H9 (cell line): ENCODE data around the gene CEP152. TPM values are rescaled to one million over a fixed set of nuclear protein-coding genes. Genes with fewer than 3 reads are reported as not detected.
A peak's percentile ranks its signal among the peaks of the same experiment; 100 is the strongest.

Experiments used
- DNase-seq: peaks from one replicate; pipeline ENCODE4 v3.0.0-alpha.2; 2017
- H2AFZ ChIP-seq: one replicate; pipeline ENCODE4 v1.6.1; 2013; ENCODE audit warnings: mild to moderate bottlenecking, low read length, control low read depth, moderate library complexity
- H2AK5ac ChIP-seq: 2 replicates; pipeline ENCODE4 v1.6.1; 2013; ENCODE audit warnings: low read length, control low read depth, mixed read lengths; ENCODE audit not compliant: insufficient read length
- H2BK120ac ChIP-seq: one replicate; pipeline ENCODE4 v1.6.1; 2013; ENCODE audit warnings: low read depth, mild to moderate bottlenecking, low read length, control low read depth, inconsistent platforms; ENCODE audit not compliant: poor library complexity, severe bottlenecking
- H2BK12ac ChIP-seq: 2 replicates; pipeline ENCODE4 v1.6.1; 2013; ENCODE audit warnings: low read length, control low read depth, mixed read lengths, low read depth; ENCODE audit not compliant: insufficient read length
- H2BK15ac ChIP-seq: 2 replicates; pipeline ENCODE4 v1.6.1; 2013; ENCODE audit warnings: low read depth, low read length, control low read depth
- H2BK20ac ChIP-seq: one replicate; pipeline ENCODE4 v1.6.1; 2013; ENCODE audit warnings: low read depth, mild to moderate bottlenecking, low read length, control low read depth, inconsistent platforms; ENCODE audit not compliant: poor library complexity, severe bottlenecking
- H2BK5ac ChIP-seq: 2 replicates; pipeline ENCODE4 v1.6.1; 2013; ENCODE audit warnings: low read length, control low read depth, mixed read lengths; ENCODE audit not compliant: insufficient read length
- H3K14ac ChIP-seq: 2 replicates; pipeline ENCODE4 v1.6.1; 2013; ENCODE audit warnings: low read length, control low read depth; ENCODE audit not compliant: insufficient read depth
- H3K18ac ChIP-seq: 2 replicates; pipeline ENCODE4 v1.6.1; 2013; ENCODE audit warnings: low read depth, mild to moderate bottlenecking, mixed read lengths, low read length, control low read depth; ENCODE audit not compliant: insufficient read length
- H3K23ac ChIP-seq: 2 replicates; pipeline ENCODE4 v1.6.1; 2013; ENCODE audit warnings: low read length, control low read depth, mixed read lengths, low read depth; ENCODE audit not compliant: insufficient read length
- H3K23me2 ChIP-seq: 2 replicates; pipeline ENCODE4 v1.6.1; 2013; ENCODE audit warnings: low read depth, mild to moderate bottlenecking, mixed read lengths, low read length, control low read depth; ENCODE audit not compliant: insufficient read length, poor library complexity, severe bottlenecking
- H3K27ac ChIP-seq: 2 replicates; pipeline ENCODE4 v1.5.1; 2013; ENCODE audit warnings: low read length, control low read depth, mixed read lengths, low read depth; ENCODE audit not compliant: insufficient read length
- H3K27me3 ChIP-seq: 2 replicates; pipeline ENCODE4 v1.6.1; 2013; ENCODE audit warnings: low read length, control low read depth, inconsistent platforms; ENCODE audit not compliant: insufficient read depth
- H3K4ac ChIP-seq: 2 replicates; pipeline ENCODE4 v1.6.1; 2013; ENCODE audit warnings: low read depth, mild to moderate bottlenecking, control low read depth, inconsistent platforms, low read length, moderate library complexity
- H3K4me1 ChIP-seq: 2 replicates; pipeline ENCODE4 v1.6.1; 2013; ENCODE audit warnings: low read length, control low read depth, inconsistent platforms; ENCODE audit not compliant: insufficient read depth
- H3K4me2 ChIP-seq: 2 replicates; pipeline ENCODE4 v1.6.1; 2013; ENCODE audit warnings: low read length, control low read depth, mixed read lengths; ENCODE audit not compliant: insufficient read length, insufficient read depth
- H3K56ac ChIP-seq: 2 replicates; pipeline ENCODE4 v1.6.1; 2013; ENCODE audit warnings: low read depth, mild to moderate bottlenecking, mixed read lengths, low read length, control low read depth; ENCODE audit not compliant: insufficient read length
- H3K79me1 ChIP-seq: 2 replicates; pipeline ENCODE4 v1.6.1; 2013; ENCODE audit warnings: low read depth, mild to moderate bottlenecking, moderate library complexity, low read length, control low read depth, inconsistent platforms; ENCODE audit not compliant: insufficient read depth, poor library complexity, severe bottlenecking
- H3K79me2 ChIP-seq: 2 replicates; pipeline ENCODE4 v1.6.1; 2013; ENCODE audit warnings: low read length, control low read depth, inconsistent platforms; ENCODE audit not compliant: insufficient read depth
- H3K9ac ChIP-seq: 2 replicates; pipeline ENCODE4 v1.6.1; 2013; ENCODE audit warnings: low read length, control low read depth, mixed read lengths; ENCODE audit not compliant: insufficient read length; ENCODE audit errors: extremely low read depth
- H3K9me3 ChIP-seq: one replicate; pipeline ENCODE4 v1.6.1; 2013; ENCODE audit warnings: low read depth, low read length, inconsistent platforms; ENCODE audit not compliant: control insufficient read depth
- H3T11ph ChIP-seq: one replicate; pipeline ENCODE4 v1.6.1; 2013; ENCODE audit warnings: mild to moderate bottlenecking, low read length, control low read depth, inconsistent platforms
- H4K20me1 ChIP-seq: one replicate; pipeline ENCODE4 v1.6.1; 2013; ENCODE audit not compliant: control insufficient read depth, insufficient read length, insufficient read depth
- H4K5ac ChIP-seq: 2 replicates; pipeline ENCODE4 v1.6.1; 2013; ENCODE audit warnings: low read depth, mild to moderate bottlenecking, mixed read lengths, low read length, control low read depth; ENCODE audit not compliant: insufficient read length
- H4K8ac ChIP-seq: replicated peaks from 2 replicates; pipeline ENCODE4 v1.6.1; 2013; ENCODE audit warnings: low read length, control low read depth, mixed read lengths, low read depth; ENCODE audit not compliant: insufficient read length
- H4K91ac ChIP-seq: 2 replicates; pipeline ENCODE4 v1.6.1; 2013; ENCODE audit warnings: low read depth, mild to moderate bottlenecking, moderate library complexity, mixed read lengths, low read length, control low read depth; ENCODE audit not compliant: insufficient read length
- H3K27ac Mint-ChIP-seq, 3 experiments: 2 replicates in 2 of 3; 3 replicates in 1 of 3; pipeline ENCODE4 v1.8.0; 2020 to 2021; ENCODE audit warnings: mixed read lengths in 3 of 3, mild to moderate bottlenecking in 1 of 3, moderate library complexity in 1 of 3
- H3K27me3 Mint-ChIP-seq: 2 replicates; pipeline ENCODE4 v1.8.0; 2021; ENCODE audit warnings: low read depth, mild to moderate bottlenecking, moderate library complexity, mixed read lengths
- H3K36me3 Mint-ChIP-seq, 3 experiments: 2 replicates in 2 of 3; 3 replicates in 1 of 3; pipeline ENCODE4 v1.8.0; 2020 to 2021; ENCODE audit warnings: low read depth in 3 of 3, mixed read lengths in 3 of 3; ENCODE audit not compliant: insufficient read depth in 1 of 3
- H3K4me1 Mint-ChIP-seq, 2 experiments: 2 replicates each; pipeline ENCODE4 v1.8.0; 2020; ENCODE audit warnings: mixed read lengths in 2 of 2
- H3K4me3 Mint-ChIP-seq, 2 experiments: 2 replicates in 1 of 2; 3 replicates in 1 of 2; pipeline ENCODE4 v1.8.0; 2020 to 2021; ENCODE audit warnings: mild to moderate bottlenecking in 2 of 2, mixed read lengths in 2 of 2, moderate library complexity in 1 of 2
- H3K9me3 Mint-ChIP-seq, 2 experiments: 2 replicates in 1 of 2; 3 replicates in 1 of 2; pipeline ENCODE4 v1.8.0; 2020; ENCODE audit warnings: mild to moderate bottlenecking in 2 of 2, mixed read lengths in 2 of 2, moderate library complexity in 1 of 2
- WGBS: extraction: QIAGEN DNeasy Blood & Tissue Kit; methylation state at CpG from one replicate; pipeline ENCODE4 v1.1.7; 2013; ENCODE audit warnings: missing lambda C conversion rate, low lambda C conversion rate, mixed read lengths; ENCODE audit not compliant: insufficient read length; ENCODE audit errors: extremely low coverage; 5-methylcytosine and 5-hydroxymethylcytosine counted together
- total RNA-seq: library from RNA; stranded (reverse); gene quantifications from 2 replicates; pipeline ENCODE4 v1.2.1, GENCODE V29; 2021
- TF ChIP-seq, protein P1 (sequence below): fragments of 200-600 bp; sonication (generic); conservative IDR thresholded peaks from 3 replicates; pipeline ENCODE4 v1.8.0; 2021; ENCODE audit warnings: antibody characterized with exemption, mild to moderate bottlenecking

CEP152 gene
- total RNA-seq, 1 experiment from 2014 or later = 10.9 TPM

DNA sequence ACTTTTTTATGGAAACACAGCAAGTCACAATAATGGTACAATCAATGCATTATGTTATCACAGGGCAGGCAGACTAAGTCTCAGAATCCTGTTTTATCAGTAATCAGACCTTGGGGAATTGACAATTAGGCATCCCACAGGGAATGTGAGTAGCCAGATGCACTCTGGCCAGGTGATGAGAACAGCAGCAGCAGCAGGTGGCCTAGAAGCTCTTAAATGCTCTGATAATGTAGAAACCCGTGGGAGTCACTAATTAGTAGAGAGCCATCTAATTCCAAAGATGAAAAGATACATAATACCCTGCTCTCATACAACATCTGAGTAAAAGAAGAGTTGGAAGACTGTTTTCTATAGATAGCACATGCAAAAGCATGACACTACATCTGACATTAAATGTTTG, 12.6 kb downstream of the CEP152 start:
- H3K27me3 ChIP-seq = no peaks in the 10 kb centered on the region
- H3K14ac ChIP-seq = no peak overlapping the region
- no peak overlapping the region for H3K27ac ChIP-seq
- H3T11ph ChIP-seq = no peak overlapping the region
- no peak overlapping the region for H2BK120ac ChIP-seq
- no peak overlapping the region for H3K18ac ChIP-seq
- no CpG with 5 or more reads among the region's 1 CpG for WGBS
- H2AK5ac ChIP-seq = no peak overlapping the region
- H3K4me1 ChIP-seq = peaks cover 2% of the 10 kb centered on the region; the same call in 1 of the 2 replicates
- no peaks in the 10 kb centered on the region for H3K9me3 ChIP-seq
- TF ChIP-seq, protein P1, sequence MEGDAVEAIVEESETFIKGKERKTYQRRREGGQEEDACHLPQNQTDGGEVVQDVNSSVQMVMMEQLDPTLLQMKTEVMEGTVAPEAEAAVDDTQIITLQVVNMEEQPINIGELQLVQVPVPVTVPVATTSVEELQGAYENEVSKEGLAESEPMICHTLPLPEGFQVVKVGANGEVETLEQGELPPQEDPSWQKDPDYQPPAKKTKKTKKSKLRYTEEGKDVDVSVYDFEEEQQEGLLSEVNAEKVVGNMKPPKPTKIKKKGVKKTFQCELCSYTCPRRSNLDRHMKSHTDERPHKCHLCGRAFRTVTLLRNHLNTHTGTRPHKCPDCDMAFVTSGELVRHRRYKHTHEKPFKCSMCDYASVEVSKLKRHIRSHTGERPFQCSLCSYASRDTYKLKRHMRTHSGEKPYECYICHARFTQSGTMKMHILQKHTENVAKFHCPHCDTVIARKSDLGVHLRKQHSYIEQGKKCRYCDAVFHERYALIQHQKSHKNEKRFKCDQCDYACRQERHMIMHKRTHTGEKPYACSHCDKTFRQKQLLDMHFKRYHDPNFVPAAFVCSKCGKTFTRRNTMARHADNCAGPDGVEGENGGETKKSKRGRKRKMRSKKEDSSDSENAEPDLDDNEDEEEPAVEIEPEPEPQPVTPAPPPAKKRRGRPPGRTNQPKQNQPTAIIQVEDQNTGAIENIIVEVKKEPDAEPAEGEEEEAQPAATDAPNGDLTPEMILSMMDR = no peak
- no peak overlapping the region for H2BK20ac ChIP-seq
- H3K23ac ChIP-seq = no peak overlapping the region
- no peak overlapping the region for H2BK5ac ChIP-seq
- no peaks in the 10 kb centered on the region for H3K79me1 ChIP-seq
- H4K20me1 ChIP-seq = no peaks in the 10 kb centered on the region
- H2BK12ac ChIP-seq = no peak overlapping the region
- H3K79me2 ChIP-seq = no peaks in the 10 kb centered on the region
- no peak overlapping the region for H4K5ac ChIP-seq
- no peak overlapping the region for H2BK15ac ChIP-seq
- H3K4me1 Mint-ChIP-seq = peaks cover 8 to 35% of the 10 kb centered on the region in 2 experiments
- H4K91ac ChIP-seq = no peak overlapping the region
- H3K4ac ChIP-seq = no peak overlapping the region
- H4K8ac ChIP-seq = no peak overlapping the region
- peak; percentile 32 for DNase-seq
- H3K56ac ChIP-seq = no peak overlapping the region
- H3K23me2 ChIP-seq = no peaks in the 10 kb centered on the region
- no peak overlapping the region for H3K27ac Mint-ChIP-seq
- H3K27me3 Mint-ChIP-seq = no peaks in the 10 kb centered on the region
- H3K9ac ChIP-seq = no peak overlapping the region
- H3K4me2 ChIP-seq = no peak overlapping the region
- H3K4me3 Mint-ChIP-seq = peak overlapping the region in 1 of 2 experiments; percentile 13; a peak in 1 of 5 replicates
- no peak overlapping the region for H2AFZ ChIP-seq
- H3K9me3 Mint-ChIP-seq = no peaks in the 10 kb centered on the region
- H3K36me3 Mint-ChIP-seq = peaks cover 3 to 14% (median 14%) of the 10 kb centered on the region in 3 experiments; a peak in 6 of 7 replicates
